ENCODE measurements around the gene AHRR.
A peak's percentile ranks its signal among the peaks of the same experiment; 100 is the strongest.
"Not testable (repeated sequence)": the region's sequence is repeated elsewhere in the genome, so short reads cannot be mapped to it uniquely, and the experiment has no call there.

Gene AHRR

GRCh38 chr5:380701-381309, 59.3 kb downstream of the AHRR start:
- DNase-seq: no peak

DNA sequence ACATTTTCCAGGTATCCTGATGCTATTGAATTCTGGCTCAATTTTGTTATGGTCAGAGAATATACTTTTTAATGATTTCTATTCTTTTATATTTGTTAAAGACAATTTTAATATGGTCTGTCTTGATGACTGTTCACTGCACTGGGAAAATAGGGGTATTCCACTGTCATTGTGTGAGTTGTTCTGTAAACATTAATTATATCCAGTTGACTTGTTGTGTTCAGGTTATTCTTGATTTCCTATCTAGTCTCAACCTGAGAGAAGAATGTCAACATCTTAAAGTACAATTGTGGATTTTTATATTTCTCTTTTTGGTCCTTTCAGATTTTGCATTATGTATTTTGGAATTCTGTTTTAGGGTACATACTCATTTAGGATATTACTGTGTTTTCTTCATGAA, 61.6 kb downstream of the AHRR start:
- DNase-seq: no peak

- DNase-seq: no peak
Observed at GRCh38 chr5:383621-384020, 62.1 kb downstream of the AHRR start.

GRCh38 chr5:384576-384975, 63.1 kb downstream of the AHRR start:
- DNase-seq: not testable (repeated sequence)

DNA sequence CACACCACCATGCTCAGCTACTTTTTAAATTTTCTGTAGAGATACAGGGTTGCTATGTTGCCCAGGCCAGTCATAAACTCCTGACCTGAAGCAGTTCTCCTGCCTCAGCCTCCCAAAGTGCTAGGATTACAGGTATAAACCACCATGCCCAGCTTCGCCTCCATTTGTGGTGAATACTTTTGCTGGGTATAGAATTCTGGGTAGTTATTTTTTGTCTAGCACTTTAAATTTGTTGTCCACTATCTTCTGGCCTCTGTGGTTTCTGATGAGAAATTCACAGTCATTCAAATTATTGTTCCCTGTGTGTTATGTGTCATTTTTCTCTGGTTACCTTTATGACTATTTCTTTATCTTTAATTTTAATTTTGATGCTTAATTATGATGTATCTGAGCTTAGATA, 63.8 kb downstream of the AHRR start:
- no peak for DNase-seq

GRCh38 chr5:386432-387341, 65.2 kb downstream of the AHRR start:
- DNase-seq: no peak

GRCh38 chr5:387491-388265, 66.2 kb downstream of the AHRR start:
- no peak for DNase-seq

- no peak for DNase-seq
Observed at GRCh38 chr5:388266-389196, 67.0 kb downstream of the AHRR start.

DNA sequence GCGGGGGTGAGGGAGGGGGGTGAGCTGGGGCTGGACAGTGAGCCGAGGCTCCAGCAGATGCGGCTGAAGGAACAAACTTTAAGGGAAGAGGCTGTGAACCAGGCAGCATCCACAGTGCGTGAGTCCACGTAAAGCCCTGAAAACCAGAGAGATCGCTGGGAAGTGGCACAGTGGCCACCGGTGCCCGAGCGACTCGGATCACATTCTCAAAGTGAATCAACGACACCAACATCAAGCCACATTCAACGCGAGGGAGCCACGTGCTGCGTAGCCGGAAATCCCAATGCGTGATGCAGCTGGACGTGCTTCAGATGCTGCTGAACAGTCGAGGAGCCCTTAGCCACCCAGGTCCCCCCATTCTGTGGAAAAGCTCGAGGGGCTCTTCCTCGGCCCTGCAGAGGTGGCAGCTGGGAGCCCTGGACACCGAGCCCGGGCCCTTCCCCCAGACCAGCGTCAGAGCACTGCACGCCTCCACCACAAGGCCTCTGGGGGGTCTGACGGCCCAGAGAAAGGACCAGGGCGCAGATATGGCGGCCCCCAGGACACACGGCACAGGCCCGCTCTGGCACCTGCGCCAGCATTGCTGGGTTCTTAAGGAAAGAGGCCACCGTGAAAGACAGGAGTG, 67.8 kb downstream of the AHRR start:
- no peak for DNase-seq

DNA sequence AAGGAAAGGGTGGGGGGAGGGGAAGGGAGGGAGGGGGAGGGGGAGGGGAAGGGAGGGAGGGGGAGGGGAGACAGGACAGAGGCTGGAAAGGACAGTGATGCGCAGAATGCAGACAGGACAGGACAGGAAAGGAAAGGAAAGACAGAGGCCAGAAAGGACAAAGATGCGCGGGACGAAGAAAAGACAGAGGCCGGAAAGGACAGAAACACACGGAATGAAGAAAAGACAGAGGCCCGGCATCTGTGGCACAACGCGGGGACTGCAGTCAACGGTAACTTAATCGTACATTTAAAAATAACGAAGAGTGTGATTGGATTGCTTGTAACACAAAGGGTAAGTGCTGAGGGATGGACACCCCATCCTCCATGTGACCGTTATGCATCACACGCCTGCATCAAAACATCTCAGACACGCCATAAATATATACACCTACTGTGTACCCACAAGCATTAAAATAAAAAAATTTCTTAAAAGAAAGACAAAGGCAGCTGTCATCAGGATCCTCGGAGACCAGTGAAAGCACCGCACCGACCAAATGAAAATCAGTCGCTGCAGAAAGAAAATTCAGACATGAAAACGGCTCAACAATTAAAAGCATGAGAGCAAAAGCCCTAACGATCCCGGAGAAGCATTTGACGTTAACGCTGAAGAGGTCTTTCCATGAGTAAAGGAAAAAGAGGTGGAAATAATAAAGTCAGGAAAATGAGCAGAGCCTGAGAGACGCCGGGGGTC, 68.5 kb downstream of the AHRR start:
- DNase-seq: no peak

DNA sequence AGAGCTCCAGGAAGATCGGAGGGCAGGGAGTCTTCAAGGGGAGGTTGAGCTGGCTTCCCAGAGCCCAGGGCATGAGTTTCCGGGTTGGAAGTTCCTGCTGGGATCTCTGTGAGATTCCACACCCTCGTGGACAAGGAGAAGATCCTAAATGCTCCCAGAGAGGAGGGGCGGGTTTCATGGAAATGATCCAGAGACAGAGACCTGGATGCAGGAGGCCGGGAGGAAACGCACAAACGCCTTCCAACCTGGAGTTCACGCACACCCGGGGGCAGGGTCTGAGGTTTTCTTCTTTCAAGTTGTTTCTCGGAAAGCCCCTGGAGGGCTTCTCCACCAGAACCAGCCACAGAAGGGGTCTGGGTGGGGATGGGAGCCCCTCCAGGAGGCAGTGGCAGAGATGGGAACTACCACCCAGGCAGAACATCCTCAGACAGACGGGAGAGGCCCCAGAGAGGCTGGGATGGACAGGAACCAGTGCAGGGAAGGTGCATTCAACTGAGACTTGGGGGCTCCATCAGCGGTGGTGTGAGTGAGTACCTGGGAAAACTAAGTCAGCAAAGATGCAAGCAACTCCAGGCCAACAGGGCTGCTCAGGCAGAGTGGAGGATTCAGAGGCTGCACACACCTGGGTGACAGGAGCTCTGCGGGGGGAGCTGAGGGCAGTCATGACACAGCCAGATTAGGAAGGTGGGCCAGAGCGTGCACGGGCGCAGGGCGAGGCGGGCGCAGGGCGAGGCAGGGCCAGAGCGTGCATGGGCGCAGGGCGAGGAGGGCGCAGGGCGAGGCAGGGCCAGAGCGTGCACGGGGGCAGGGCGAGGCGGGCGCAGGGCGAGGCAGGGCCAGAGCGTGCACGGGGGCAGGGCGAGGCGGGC, 69.3 kb downstream of the AHRR start:
- no peak for DNase-seq

- DNase-seq: peak; percentile 93
Observed at GRCh38 chr5:392431-392988, 71.0 kb downstream of the AHRR start.

DNA sequence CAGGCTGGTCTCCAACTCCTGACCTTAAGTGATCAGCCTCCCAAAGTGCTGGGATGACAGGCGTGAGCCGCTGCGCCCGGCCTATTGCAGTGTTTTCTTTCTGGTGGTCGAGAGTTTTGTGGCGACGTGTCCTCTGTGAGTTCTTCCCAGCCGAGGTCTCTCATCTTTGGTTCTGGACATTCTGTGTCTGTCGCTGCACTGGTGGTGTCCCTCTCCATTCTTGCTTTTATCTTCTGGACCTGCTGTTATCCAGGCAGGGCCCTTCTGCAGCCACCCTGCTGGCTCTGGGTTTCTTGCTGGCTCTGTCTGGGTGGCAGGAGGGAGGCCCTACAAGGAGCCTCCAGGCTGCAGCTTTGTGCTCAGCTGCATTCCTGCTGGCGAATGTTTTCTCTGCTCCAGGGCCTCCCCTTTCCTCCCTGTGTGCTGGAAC, 72.3 kb downstream of the AHRR start:
- peak; percentile 52 for DNase-seq

DNA sequence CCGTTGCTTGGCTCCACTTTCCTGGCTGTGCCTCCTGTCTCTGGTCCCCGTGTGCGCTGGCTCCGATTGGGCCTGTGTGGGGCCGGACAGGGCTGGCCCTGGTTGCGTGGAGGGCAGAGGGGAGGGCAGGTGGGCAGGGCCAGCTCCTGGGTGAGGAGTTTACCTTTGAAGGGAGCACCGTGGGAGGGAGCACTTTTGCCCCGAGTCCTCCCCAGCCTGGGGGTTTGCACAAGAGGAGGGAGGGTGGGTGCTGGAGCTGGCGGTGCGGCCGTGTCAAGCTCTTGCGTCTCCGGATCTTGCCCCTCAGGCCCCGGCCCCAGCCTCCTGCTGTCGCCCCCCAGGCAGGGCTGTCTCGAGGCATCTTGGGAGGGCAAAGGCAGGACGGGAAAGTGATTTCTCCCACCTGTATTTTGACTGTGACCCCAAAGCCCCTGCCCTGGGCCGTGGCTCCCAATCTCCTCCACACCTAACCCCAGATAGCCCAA, 73.2 kb downstream of the AHRR start:
- DNase-seq: no peak

DNA sequence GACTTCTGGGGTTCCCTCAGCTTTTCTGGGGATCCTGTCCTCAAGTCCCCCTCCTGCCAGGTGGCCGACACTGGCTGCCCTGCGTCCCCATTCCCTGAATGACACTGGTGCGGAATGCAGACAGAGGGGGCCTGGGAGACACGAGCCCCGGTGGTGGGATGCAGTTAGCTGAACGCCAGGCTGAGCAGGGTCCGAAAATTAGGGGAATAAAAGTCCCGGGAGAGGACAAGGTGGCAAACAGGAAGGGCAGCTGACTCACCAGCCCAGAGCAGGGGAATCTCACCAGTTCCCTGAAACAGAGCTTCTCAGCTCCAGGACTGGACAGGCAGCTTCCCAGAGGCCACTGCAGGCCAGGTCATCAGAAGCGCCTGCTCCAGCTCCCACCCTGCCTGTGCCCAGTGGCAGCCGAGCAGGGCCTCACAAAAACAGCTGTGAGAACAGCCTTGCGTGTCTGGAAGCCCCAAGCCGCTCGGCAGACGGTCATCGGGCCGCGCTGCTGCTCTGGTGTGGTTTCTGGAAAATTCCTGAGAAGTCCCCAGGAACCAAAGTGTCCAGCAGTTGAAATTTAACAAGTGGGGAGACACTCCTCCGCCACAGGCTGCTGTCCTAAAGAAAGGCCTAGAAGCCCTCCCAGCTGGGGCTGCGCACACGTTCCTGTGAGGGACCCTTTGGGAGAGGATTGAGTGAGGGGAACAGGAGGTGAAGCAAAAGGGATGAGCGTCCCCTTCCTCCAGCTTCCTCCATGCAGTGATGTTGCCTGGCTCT, 73.8 kb downstream of the AHRR start:
- DNase-seq: no peak

DNA sequence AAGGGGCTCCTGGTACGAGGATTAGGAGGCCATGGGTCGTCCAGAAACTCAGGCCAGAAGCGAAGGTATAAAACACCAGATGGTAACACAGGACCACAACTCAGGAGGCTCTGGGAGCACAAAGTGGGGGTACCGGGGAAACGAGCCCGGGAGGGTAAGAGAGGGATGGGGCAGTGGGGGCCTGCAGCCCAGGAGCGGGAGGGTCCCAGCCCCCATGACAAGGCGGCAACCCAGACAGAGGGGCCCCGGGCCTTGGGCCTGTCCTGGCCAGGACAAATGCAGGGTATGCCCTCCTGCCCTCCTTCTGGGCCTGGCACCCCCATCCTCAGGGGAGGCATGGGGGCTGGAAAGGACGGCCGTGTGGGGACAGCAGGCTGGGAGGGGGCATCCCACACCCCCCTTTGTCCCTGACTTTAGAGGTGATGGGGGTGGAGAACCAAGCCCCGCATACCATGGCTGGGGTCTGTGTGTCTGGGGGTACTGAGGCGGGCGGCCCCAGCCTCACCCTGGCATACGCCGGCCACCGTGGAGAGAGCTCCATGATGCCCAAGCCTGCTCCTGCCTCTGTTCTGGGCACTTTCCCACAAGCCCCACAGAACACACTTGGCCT, 74.5 kb downstream of the AHRR start:
- DNase-seq: no peak

- peak; percentile 20 for DNase-seq
Observed at GRCh38 chr5:396531-396961, 75.0 kb downstream of the AHRR start.

DNA sequence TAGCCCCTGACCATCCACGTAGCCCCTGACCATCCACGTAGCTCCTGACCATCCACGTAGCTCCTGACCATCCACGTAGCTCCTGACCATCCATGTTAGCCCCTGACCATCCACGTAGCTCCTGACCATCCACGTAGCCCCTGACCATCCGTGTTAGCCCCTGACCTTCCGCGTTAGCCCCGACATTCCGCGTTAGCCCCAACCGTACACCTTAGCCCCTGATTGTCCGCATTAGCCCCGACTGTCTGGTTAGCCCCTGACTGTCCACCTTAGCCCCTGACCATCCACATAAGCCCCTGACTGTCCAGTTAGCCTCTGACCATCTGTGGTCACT, 76.6 kb downstream of the AHRR start:
- not testable (repeated sequence) for DNase-seq
